ENCODE results near the gene KCND2.

DNA sequence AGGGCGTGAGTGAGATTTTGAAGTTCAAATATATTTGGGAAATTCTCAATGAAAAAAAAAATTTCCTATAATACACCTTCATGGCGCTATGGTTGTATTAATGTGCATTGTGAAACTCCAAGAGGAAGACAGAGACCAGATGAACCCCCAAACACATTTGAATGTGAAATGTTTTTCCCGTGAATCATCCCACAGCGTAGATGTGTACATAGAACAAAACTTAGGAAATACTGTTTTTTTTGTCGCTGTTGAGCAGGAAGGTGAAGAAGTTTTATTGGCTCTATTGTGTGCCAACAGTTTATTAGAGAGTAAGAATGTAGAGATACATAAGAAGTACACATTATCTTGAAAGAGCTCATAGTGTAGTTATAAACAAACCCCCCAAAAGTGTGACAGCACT is 134.0 kb downstream of the KCND2 start:
- TF ChIP-seq POLR2A (IDR thresholded peaks at IDR 0.05; ENCODE audit: low read length) = no peak
- no peak for TF ChIP-seq GATA1 (IDR thresholded peaks at IDR 0.05; ENCODE audit: low read depth, low read length)

All from erythroblast (primary cell).